Measurements from ENCODE around the gene RERG. TPM values are rescaled to one million over a fixed set of nuclear protein-coding genes. Genes with fewer than 3 reads are reported as not detected.

Gene RERG
- total and polyA plus RNA-seq, 2 donors (not counting 3 experiments of a cell fraction or from before 2014, with no cell fraction given) = not detected

DNA sequence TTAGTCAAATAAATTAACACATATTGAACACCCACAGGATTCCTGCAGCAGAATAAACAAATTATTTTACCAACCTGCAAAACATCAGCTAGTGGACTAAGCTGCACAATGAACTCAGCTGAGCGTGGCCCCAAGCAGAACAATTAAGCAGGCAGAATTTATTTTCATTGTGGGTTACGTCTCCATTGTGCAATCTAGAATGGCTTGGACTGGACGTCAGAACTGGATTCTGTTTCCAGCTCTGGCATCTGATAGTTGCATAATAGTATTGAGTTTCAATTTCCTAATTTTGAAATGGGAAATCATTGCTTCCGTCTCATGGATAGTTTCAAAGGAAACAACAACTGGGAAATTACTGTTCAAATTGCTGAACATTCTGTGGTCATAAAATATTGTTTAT is 35.5 kb upstream of the RERG start:
- Histone ChIP-seq H3K9me3 (replicated peaks; ENCODE audit: control insufficient read depth, insufficient read depth, low read length) (no peaks in the 10 kb centered on the region), H3K9ac (replicated peaks; ENCODE audit: extremely low read depth, insufficient read depth, low read length) (no peak overlapping the region), H3K27me3 (ENCODE audit: control insufficient read depth in 2 of 2, insufficient read depth in 2 of 2, low read length in 2 of 2) (peaks cover 8 to 14% of the 10 kb centered on the region in 2 experiments), H2AFZ (ENCODE audit: low read depth, low read length) (no peak overlapping the region), H3K79me2 (ENCODE audit: control insufficient read depth, insufficient read depth, low read length) (no peaks in the 10 kb centered on the region), H3K27ac (ENCODE audit: insufficient read depth, low read depth, low read length) (no peak overlapping the region), H3K9me1 (replicated peaks; ENCODE audit: control insufficient read depth, extremely low read depth, insufficient read depth, low read length) (no peaks in the 10 kb centered on the region), H3K4me3 (replicated peaks in 1 of 3; ENCODE audit: insufficient read depth in 1 of 3, low read depth in 1 of 3, low read length in 3 of 3) (no peak overlapping the region), H3K4me1 (ENCODE audit: control insufficient read depth, extremely low read depth, insufficient read depth, low read length) (no peaks in the 10 kb centered on the region), H4K20me1 (replicated peaks; ENCODE audit: control insufficient read depth, extremely low read depth, insufficient read depth, low read length) (no peaks in the 10 kb centered on the region), H3K4me2 (ENCODE audit: insufficient read depth, low read length) (no peak overlapping the region), H3K36me3 (ENCODE audit: control insufficient read depth in 2 of 2, extremely low read depth in 1 of 2, insufficient read depth in 2 of 2, low read length in 2 of 2) (no peaks in the 10 kb centered on the region)
- no TSS peak for BruUV-seq (replicated peaks)
- DNase-seq (ENCODE audit: low read depth, low spot score) (no peak), FAIRE-seq (no peak)
- ChIA-PET CTCF (interaction anchor here (0.6 kb wide), 1 partner anchor 239 kb away, joined by 3 read pairs; no protein-coding TSS in a partner anchor), POLR2A (no interaction called here)
- dilution Hi-C loops (cut with MboI; ENCODE audit: extremely low pct_ligation_motif_present, low sequenced_read_pairs) = no loop called here
- intact Hi-C loops (cut with micrococcal nuclease) = no loop called here
- TF ChIP-seq, protein P1, sequence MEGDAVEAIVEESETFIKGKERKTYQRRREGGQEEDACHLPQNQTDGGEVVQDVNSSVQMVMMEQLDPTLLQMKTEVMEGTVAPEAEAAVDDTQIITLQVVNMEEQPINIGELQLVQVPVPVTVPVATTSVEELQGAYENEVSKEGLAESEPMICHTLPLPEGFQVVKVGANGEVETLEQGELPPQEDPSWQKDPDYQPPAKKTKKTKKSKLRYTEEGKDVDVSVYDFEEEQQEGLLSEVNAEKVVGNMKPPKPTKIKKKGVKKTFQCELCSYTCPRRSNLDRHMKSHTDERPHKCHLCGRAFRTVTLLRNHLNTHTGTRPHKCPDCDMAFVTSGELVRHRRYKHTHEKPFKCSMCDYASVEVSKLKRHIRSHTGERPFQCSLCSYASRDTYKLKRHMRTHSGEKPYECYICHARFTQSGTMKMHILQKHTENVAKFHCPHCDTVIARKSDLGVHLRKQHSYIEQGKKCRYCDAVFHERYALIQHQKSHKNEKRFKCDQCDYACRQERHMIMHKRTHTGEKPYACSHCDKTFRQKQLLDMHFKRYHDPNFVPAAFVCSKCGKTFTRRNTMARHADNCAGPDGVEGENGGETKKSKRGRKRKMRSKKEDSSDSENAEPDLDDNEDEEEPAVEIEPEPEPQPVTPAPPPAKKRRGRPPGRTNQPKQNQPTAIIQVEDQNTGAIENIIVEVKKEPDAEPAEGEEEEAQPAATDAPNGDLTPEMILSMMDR (IDR thresholded peaks at IDR 0.05; ENCODE audit: extremely low read depth in 1 of 2, insufficient read depth in 1 of 2, low read depth in 1 of 2, low read length in 2 of 2) = no peak
- no peak for TF ChIP-seq FOS (IDR thresholded peaks at IDR 0.05; ENCODE audit: borderline replicate concordance, insufficient read depth, low read length)
- no peak for TF ChIP-seq MYC (IDR thresholded peaks at IDR 0.05; ENCODE audit: low read depth, low read length)
- TF ChIP-seq GATA2 (IDR thresholded peaks at IDR 0.05; ENCODE audit: insufficient read depth, insufficient read length, low read depth, low read length) = no peak
- TF ChIP-seq, protein P2, sequence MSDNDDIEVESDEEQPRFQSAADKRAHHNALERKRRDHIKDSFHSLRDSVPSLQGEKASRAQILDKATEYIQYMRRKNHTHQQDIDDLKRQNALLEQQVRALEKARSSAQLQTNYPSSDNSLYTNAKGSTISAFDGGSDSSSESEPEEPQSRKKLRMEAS (IDR thresholded peaks at IDR 0.05; ENCODE audit: insufficient read depth, insufficient read length) = no peak
- no peak for TF ChIP-seq POLR2AphosphoS5 (IDR thresholded peaks at IDR 0.05; ENCODE audit: insufficient read depth, low read depth, low read length)
- TF ChIP-seq POLR2A (IDR thresholded peaks at IDR 0.05; ENCODE audit: low read depth, low read length) = no peak
